HG03103 (cell line): ENCODE data around the gene ATP1A4.

Experiments
- ATAC-seq: cut with Tn5 transposase; IDR thresholded peaks from one replicate; pipeline ENCODE4 v1.9.1; 2021; ENCODE audit warnings: low read depth; ENCODE audit not compliant: unreplicated experiment

ATP1A4 gene

GRCh38 chr1:160139840-160140239 lies 11.6 kb upstream of the ATP1A4 start:
- ATAC-seq: no peak

GRCh38 chr1:160143695-160144094 lies 7.7 kb upstream of the ATP1A4 start:
- ATAC-seq: no peak

DNA sequence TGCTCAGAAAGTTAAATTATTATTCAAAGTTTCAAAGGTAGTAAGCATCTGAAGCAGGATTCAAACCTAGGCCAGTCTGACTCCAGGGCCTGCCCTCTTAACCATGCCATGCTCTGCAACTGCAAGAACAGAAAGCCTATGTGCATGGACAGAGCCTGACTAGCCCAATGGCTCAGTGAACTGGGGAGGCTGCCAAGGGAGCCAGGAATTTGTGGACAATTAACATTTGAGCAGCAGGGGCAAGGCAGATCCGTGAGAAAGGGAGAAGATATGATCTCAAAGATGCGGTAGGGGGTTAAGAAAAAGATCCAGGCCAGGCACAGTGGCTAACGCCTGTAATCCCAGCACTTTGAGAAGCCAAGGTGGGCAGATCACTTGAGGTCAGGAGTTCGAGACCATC lies 6.5 kb upstream of the ATP1A4 start:
- ATAC-seq: no peak

GRCh38 chr1:160146107-160146506 lies 5.3 kb upstream of the ATP1A4 start:
- no peak for ATAC-seq

- no peak for ATAC-seq
These were observed 3.3 kb upstream of the ATP1A4 start for GRCh38 chr1:160148121-160148520.

GRCh38 chr1:160149233-160149632 lies 2.2 kb upstream of the ATP1A4 start:
- no peak for ATAC-seq

- ATAC-seq: no peak
These were observed 1.7 kb upstream of the ATP1A4 start for GRCh38 chr1:160149716-160150115.

DNA sequence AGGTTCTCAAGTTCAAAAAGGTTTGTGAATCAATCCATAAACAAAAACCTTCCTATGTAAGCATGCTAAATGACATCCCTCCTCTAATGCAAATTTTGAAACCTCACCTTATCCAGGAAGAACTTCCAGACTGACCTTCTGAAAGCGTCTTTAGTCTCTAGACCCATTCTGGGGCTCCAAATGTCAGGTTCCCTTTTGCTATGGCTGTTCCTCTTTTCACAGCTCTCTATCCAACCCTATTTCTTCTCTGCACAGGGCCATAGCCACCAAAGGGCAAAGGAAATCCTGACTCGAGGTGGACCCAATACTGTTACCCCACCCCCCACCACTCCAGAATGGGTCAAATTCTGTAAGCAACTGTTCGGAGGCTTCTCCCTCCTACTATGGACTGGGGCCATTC lies 3.4 kb downstream of the ATP1A4 start:
- ATAC-seq: no peak

DNA sequence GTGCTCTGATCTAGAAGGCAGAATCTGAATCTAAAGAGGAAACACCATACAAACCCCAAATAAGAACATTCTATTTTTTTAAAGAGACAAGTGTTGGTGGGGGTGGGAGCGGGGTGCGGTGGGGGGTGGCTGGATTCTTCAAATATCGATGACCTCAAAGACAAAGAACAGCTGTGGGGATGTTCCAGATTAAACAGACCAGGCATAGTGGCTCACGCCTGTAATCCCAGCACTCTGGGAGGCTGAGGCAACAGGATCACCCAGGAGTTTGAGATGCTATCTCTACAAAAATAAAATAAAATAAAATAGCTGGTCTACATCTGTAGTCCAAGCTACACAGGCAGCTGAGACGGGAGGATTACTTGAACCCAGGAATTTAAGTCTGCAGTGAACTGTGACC lies 5.0 kb downstream of the ATP1A4 start:
- ATAC-seq: no peak

- ATAC-seq: no peak
These were observed 5.8 kb downstream of the ATP1A4 start for GRCh38 chr1:160157174-160157573.

- no peak for ATAC-seq
These were observed 6.6 kb downstream of the ATP1A4 start for GRCh38 chr1:160158031-160158430.

DNA sequence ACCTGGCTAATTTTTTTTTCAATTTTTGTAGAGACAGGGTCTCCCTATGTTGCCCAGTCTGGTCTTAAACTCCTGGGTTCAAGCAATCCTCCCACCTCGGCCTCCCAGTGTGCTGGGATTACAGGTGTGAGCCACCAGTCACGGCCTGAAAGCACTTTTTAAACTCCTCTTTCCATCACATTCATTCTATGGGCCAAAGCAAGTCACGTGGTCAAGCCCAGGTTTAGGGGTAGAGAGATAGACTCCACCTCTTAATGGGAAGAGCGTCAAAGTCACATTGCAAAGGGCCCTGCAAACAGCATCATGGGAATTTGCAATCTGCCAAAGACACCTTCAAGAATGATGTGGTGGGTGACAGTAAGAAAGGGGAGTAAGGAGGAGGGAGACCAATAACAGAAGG lies 7.1 kb downstream of the ATP1A4 start:
- no peak for ATAC-seq

GRCh38 chr1:160159846-160160245 lies 8.4 kb downstream of the ATP1A4 start:
- no peak for ATAC-seq

DNA sequence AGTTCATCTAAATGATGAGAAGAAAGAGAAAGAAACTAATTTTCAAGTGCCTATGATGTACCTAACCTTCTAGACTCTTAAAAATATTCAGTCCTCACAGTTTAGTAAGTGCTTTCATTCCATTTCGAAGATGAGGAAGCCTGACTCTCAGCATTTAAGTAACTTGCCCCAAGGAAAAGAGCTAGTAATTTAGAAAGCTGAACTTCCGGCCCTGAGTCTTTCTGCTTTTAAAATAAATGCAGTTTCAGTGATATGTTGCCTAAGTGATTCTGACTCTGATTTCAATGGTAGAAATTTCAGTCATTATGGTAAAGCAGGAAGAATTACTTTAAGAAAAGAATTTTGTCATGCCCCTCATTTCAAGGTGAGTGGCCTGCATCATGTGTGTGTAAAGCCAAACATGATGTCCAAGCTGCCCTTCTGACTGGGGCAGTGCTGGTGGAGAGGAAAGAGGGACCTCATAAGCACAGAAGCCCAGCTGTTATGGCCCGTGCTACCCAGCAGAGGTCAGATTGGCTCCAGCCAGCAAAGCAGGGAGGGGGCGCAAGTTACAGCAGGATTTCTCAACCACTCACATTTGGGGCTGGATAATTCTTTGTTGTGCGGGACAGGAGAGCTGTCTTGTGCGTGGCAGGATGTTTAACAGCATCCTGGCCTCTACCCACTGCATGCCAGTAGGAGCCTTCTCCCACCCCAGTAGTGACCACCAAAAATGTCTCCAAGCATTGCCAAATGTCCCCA lies 10.7 kb downstream of the ATP1A4 start:
- ATAC-seq: no peak

GRCh38 chr1:160162931-160163330 lies 11.5 kb downstream of the ATP1A4 start:
- ATAC-seq: no peak

DNA sequence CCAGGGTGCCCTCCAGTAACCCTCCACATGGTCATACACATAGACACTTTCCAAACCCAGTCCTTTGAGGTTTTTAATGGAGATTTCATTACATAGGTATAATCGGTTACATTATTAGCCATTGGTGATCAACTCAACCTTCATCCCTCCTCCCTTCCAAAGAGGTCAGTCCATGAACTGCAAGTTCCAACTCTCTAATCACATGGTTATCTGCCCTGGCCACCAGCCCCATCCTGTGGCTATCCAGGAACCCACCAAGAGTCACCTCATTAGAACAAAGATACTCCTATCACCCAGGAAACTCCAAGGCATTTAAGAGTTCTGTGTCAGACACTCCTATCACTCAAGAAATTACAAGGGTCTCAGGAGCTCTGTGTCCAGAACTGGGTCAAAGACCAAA lies 12.2 kb downstream of the ATP1A4 start:
- no peak for ATAC-seq

- no peak for ATAC-seq
These were observed 12.7 kb downstream of the ATP1A4 start for GRCh38 chr1:160164121-160164520.

- no peak for ATAC-seq
These were observed 14.9 kb downstream of the ATP1A4 start for GRCh38 chr1:160166166-160166868.

DNA sequence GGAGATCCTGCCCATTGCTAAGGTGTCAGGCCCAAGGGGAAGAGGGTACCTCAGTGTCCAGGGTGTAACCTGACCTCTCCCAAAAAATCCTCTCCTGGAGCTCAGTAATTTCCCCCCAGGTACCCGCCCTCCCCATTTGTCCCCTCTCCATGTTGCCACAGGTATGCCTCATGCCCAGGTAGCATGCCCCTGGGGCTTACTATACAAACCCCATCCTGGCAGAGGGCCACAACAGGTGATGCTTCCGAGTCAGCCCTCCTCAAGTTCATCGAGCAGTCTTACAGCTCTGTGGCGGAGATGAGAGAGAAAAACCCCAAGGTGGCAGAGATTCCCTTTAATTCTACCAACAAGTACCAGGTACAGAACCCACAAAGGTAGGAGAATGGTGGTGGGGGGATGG lies 15.7 kb downstream of the ATP1A4 start:
- no peak for ATAC-seq

DNA sequence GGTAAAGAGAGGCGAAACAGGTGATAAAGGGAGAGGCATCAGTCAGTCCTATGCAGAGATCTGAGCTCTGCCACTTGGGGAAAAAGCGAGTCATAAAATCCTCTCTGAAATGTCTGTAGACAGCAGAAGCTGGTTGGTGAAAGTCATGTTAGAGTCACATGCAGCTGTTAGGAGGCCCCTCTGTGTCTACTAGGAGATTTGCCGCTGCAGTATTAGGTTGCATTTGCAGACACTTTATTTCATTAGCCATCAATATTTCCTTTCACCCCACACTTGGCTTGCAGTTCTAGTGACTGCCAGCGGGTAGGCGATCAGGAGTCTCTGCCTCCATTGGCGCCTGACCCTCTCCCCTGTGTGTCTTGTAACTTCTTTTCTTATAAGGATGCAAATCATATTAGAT lies 16.2 kb downstream of the ATP1A4 start:
- ATAC-seq: no peak

- no peak for ATAC-seq
These were observed 16.6 kb downstream of the ATP1A4 start for GRCh38 chr1:160168016-160168415.
